ENCODE data around the gene IRGC. TPM values are rescaled to one million over a fixed set of nuclear protein-coding genes. Genes with fewer than 3 reads are reported as not detected.
"Not testable (repeated sequence)": the region's sequence is repeated elsewhere in the genome, so short reads cannot be mapped to it uniquely, and the experiment has no call there.

The IRGC gene
- total RNA-seq, 1 experiment from 2014 or later, result not detected

GRCh38 chr19:43755256-43755801 is 39.5 kb downstream of the IRGC start:
- peaks cover 31% of the 10 kb centered on the region for H3K4me1 ChIP-seq (ENCODE audit: low read length)
- H3K9ac ChIP-seq (ENCODE audit: low read length), result peak overlapping the region; percentile 96
- H3K9me3 ChIP-seq (ENCODE audit: low read length), result no peaks in the 10 kb centered on the region
- H2AFZ ChIP-seq (ENCODE audit: low read length), result no peak overlapping the region
- peaks cover 6% of the 10 kb centered on the region for H3K36me3 ChIP-seq (ENCODE audit: insufficient read depth, low read length)
- peak overlapping the region; percentile 96 for H3K4me2 ChIP-seq (ENCODE audit: low read depth, low read length, poor library complexity, severe bottlenecking)
- H3K4me3 ChIP-seq (ENCODE audit: low read length), result peak overlapping the region; percentile 93
- H3K27me3 ChIP-seq (ENCODE audit: low read length), result no peaks in the 10 kb centered on the region
- H3K79me2 ChIP-seq (ENCODE audit: low read length), result peaks cover 33% of the 10 kb centered on the region
- peak; percentile 94 for DNase-seq
- no peaks in the 10 kb centered on the region for H3K9me2 ChIP-seq (replicated peaks; ENCODE audit: insufficient read depth, low read length)
- H4K20me1 ChIP-seq (ENCODE audit: insufficient read depth, low read depth, low read length), result no peaks in the 10 kb centered on the region
- H3K27ac ChIP-seq (ENCODE audit: low read length), result peak overlapping the region; percentile 88

- Histone ChIP-seq H3K4me2 (ENCODE audit: low read depth, low read length, poor library complexity, severe bottlenecking) (no peak overlapping the region), H3K36me3 (ENCODE audit: insufficient read depth, low read length) (peaks cover 6% of the 10 kb centered on the region), H3K4me3 (ENCODE audit: low read length) (no peak overlapping the region), H3K79me2 (ENCODE audit: low read length) (peaks cover 7% of the 10 kb centered on the region), H3K9me3 (ENCODE audit: low read length) (no peaks in the 10 kb centered on the region), H3K4me1 (ENCODE audit: low read length) (peaks cover 19% of the 10 kb centered on the region), H3K27ac (ENCODE audit: low read length) (no peak overlapping the region), H3K9me2 (replicated peaks; ENCODE audit: insufficient read depth, low read length) (no peaks in the 10 kb centered on the region), H4K20me1 (ENCODE audit: insufficient read depth, low read depth, low read length) (no peaks in the 10 kb centered on the region), H3K9ac (ENCODE audit: low read length) (no peak overlapping the region), H2AFZ (ENCODE audit: low read length) (0 out of 2 replicates have a peak overlapping the region, but pooled peaks have one; percentile 33), H3K27me3 (ENCODE audit: low read length) (no peaks in the 10 kb centered on the region)
- peak; percentile 59 for DNase-seq
Observed at GRCh38 chr19:43759515-43759914, 43.6 kb downstream of the IRGC start.

- Histone ChIP-seq H3K4me1 (ENCODE audit: low read length) (peaks cover 18% of the 10 kb centered on the region), H3K79me2 (ENCODE audit: low read length) (peaks cover 3% of the 10 kb centered on the region; the same call in 1 of the 2 replicates), H3K4me2 (ENCODE audit: low read depth, low read length, poor library complexity, severe bottlenecking) (no peak overlapping the region), H3K4me3 (ENCODE audit: low read length) (no peak overlapping the region), H3K9ac (ENCODE audit: low read length) (no peak overlapping the region), H3K27me3 (ENCODE audit: low read length) (no peaks in the 10 kb centered on the region), H3K36me3 (ENCODE audit: insufficient read depth, low read length) (peaks cover 6% of the 10 kb centered on the region), H3K27ac (ENCODE audit: low read length) (no peak overlapping the region), H2AFZ (ENCODE audit: low read length) (no peak overlapping the region), H4K20me1 (ENCODE audit: insufficient read depth, low read depth, low read length) (no peaks in the 10 kb centered on the region), H3K9me3 (ENCODE audit: low read length) (no peaks in the 10 kb centered on the region), H3K9me2 (replicated peaks; ENCODE audit: insufficient read depth, low read length) (no peaks in the 10 kb centered on the region)
- no peak for DNase-seq
Observed at GRCh38 chr19:43760941-43761340, 45.1 kb downstream of the IRGC start.

GRCh38 chr19:43762814-43763213 is 46.9 kb downstream of the IRGC start:
- no peaks in the 10 kb centered on the region for H3K79me2 ChIP-seq (ENCODE audit: low read length)
- H2AFZ ChIP-seq (ENCODE audit: low read length), result no peak overlapping the region
- H3K27me3 ChIP-seq (ENCODE audit: low read length), result no peaks in the 10 kb centered on the region
- no peak overlapping the region for H3K4me3 ChIP-seq (ENCODE audit: low read length)
- no peak overlapping the region for H3K4me2 ChIP-seq (ENCODE audit: low read depth, low read length, poor library complexity, severe bottlenecking)
- no peaks in the 10 kb centered on the region for H3K36me3 ChIP-seq (ENCODE audit: insufficient read depth, low read length)
- H3K9me3 ChIP-seq (ENCODE audit: low read length), result no peaks in the 10 kb centered on the region
- DNase-seq, result no peak
- H3K9me2 ChIP-seq (replicated peaks; ENCODE audit: insufficient read depth, low read length), result no peaks in the 10 kb centered on the region
- no peak overlapping the region for H3K27ac ChIP-seq (ENCODE audit: low read length)
- no peak overlapping the region for H3K9ac ChIP-seq (ENCODE audit: low read length)
- no peaks in the 10 kb centered on the region for H4K20me1 ChIP-seq (ENCODE audit: insufficient read depth, low read depth, low read length)
- H3K4me1 ChIP-seq (ENCODE audit: low read length), result peaks cover 10% of the 10 kb centered on the region

GRCh38 chr19:43763473-43763939 is 47.6 kb downstream of the IRGC start:
- Histone ChIP-seq H3K4me1 (ENCODE audit: low read length) (peaks cover 10% of the 10 kb centered on the region), H4K20me1 (ENCODE audit: insufficient read depth, low read depth, low read length) (no peaks in the 10 kb centered on the region), H3K79me2 (ENCODE audit: low read length) (no peaks in the 10 kb centered on the region), H2AFZ (ENCODE audit: low read length) (no peak overlapping the region), H3K9me2 (replicated peaks; ENCODE audit: insufficient read depth, low read length) (no peaks in the 10 kb centered on the region), H3K9ac (ENCODE audit: low read length) (no peak overlapping the region), H3K27me3 (ENCODE audit: low read length) (no peaks in the 10 kb centered on the region), H3K9me3 (ENCODE audit: low read length) (no peaks in the 10 kb centered on the region), H3K4me2 (ENCODE audit: low read depth, low read length, poor library complexity, severe bottlenecking) (no peak overlapping the region), H3K27ac (ENCODE audit: low read length) (no peak overlapping the region), H3K4me3 (ENCODE audit: low read length) (no peak overlapping the region), H3K36me3 (ENCODE audit: insufficient read depth, low read length) (no peaks in the 10 kb centered on the region)
- DNase-seq, result no peak

GRCh38 chr19:43764684-43765083 is 48.8 kb downstream of the IRGC start:
- not testable (repeated sequence) for H3K9ac ChIP-seq (ENCODE audit: low read length); H3K4me1 ChIP-seq (ENCODE audit: low read length); H2AFZ ChIP-seq (ENCODE audit: low read length); H3K36me3 ChIP-seq (ENCODE audit: insufficient read depth, low read length); H3K9me2 ChIP-seq (replicated peaks; ENCODE audit: insufficient read depth, low read length); H4K20me1 ChIP-seq (ENCODE audit: insufficient read depth, low read depth, low read length); H3K4me3 ChIP-seq (ENCODE audit: low read length); H3K9me3 ChIP-seq (ENCODE audit: low read length); H3K4me2 ChIP-seq (ENCODE audit: low read depth, low read length, poor library complexity, severe bottlenecking); H3K27ac ChIP-seq (ENCODE audit: low read length); H3K27me3 ChIP-seq (ENCODE audit: low read length); H3K79me2 ChIP-seq (ENCODE audit: low read length); DNase-seq

- Histone ChIP-seq H3K4me3 (ENCODE audit: low read length) (no peak overlapping the region), H3K27me3 (ENCODE audit: low read length) (no peaks in the 10 kb centered on the region), H3K9me2 (replicated peaks; ENCODE audit: insufficient read depth, low read length) (no peaks in the 10 kb centered on the region), H3K4me2 (ENCODE audit: low read depth, low read length, poor library complexity, severe bottlenecking) (no peak overlapping the region), H3K27ac (ENCODE audit: low read length) (no peak overlapping the region), H3K4me1 (ENCODE audit: low read length) (peaks cover 5% of the 10 kb centered on the region), H4K20me1 (ENCODE audit: insufficient read depth, low read depth, low read length) (no peaks in the 10 kb centered on the region), H3K9ac (ENCODE audit: low read length) (no peak overlapping the region), H3K36me3 (ENCODE audit: insufficient read depth, low read length) (no peaks in the 10 kb centered on the region), H2AFZ (ENCODE audit: low read length) (no peak overlapping the region), H3K9me3 (ENCODE audit: low read length) (no peaks in the 10 kb centered on the region), H3K79me2 (ENCODE audit: low read length) (no peaks in the 10 kb centered on the region)
- no peak for DNase-seq
Observed at GRCh38 chr19:43765109-43765876, 49.4 kb downstream of the IRGC start.

GRCh38 chr19:43766755-43767043 is 50.8 kb downstream of the IRGC start:
- Histone ChIP-seq H3K79me2 (ENCODE audit: low read length) (no peaks in the 10 kb centered on the region), H3K4me1 (ENCODE audit: low read length) (peaks cover 5% of the 10 kb centered on the region), H3K9ac (ENCODE audit: low read length) (no peak overlapping the region), H3K9me2 (replicated peaks; ENCODE audit: insufficient read depth, low read length) (no peaks in the 10 kb centered on the region), H4K20me1 (ENCODE audit: insufficient read depth, low read depth, low read length) (no peaks in the 10 kb centered on the region), H3K4me2 (ENCODE audit: low read depth, low read length, poor library complexity, severe bottlenecking) (no peak overlapping the region), H3K9me3 (ENCODE audit: low read length) (no peaks in the 10 kb centered on the region), H3K27ac (ENCODE audit: low read length) (no peak overlapping the region), H2AFZ (ENCODE audit: low read length) (no peak overlapping the region), H3K36me3 (ENCODE audit: insufficient read depth, low read length) (no peaks in the 10 kb centered on the region), H3K4me3 (ENCODE audit: low read length) (no peak overlapping the region), H3K27me3 (ENCODE audit: low read length) (no peaks in the 10 kb centered on the region)
- DNase-seq, result no peak
